HCT116 (cell line): ENCODE data around the gene SMIM24. TPM values are rescaled to one million over a fixed set of nuclear protein-coding genes. Genes with fewer than 3 reads are reported as not detected.

Experiments used
- ATAC-seq: fragments of 200-7000 bp; cut with Tn5 transposase; 2 replicates; pipeline ENCODE4 v1.9.1; 2020; ENCODE audit warnings: mild to moderate bottlenecking, moderate library complexity
- BruUV-seq: library from RNA; stranded (reverse); fragments of 400-500 nt; replicated peaks from 2 replicates; lab custom pipeline; 2021; lab: Mats Ljungman, UMichigan
- CTCF ChIA-PET: fragments of 300-600 bp; sonication (Branson Sonifier 250); formaldehyde crosslinking; loops from one replicate; lab custom pipeline; 2021; ENCODE audit warnings: antibody characterized with exemption; lab: Charles Lee
- POLR2A ChIA-PET: fragments of 300-600, 350-600 bp; sonication (Branson Sonifier 250); formaldehyde crosslinking; loops from one replicate; lab custom pipeline; 2021; ENCODE audit warnings: antibody characterized with exemption; lab: Charles Lee
- RAD21 ChIA-PET, 2 experiments: fragments of 300-600 bp; sonication (Branson Sonifier 250); formaldehyde crosslinking; loops; one replicate each; lab custom pipeline; 2023; ENCODE audit warnings: low total read pairs in 2 of 2; ENCODE audit not compliant: uncharacterized antibody in 2 of 2, unreplicated experiment in 2 of 2, low non-redundant PET in 1 of 2; lab: Charles Lee
- DNase-seq: peaks from one replicate; pipeline ENCODE4 v3.0.0-alpha.2; 2010; ENCODE audit warnings: low read depth, low spot score
- H2AFZ ChIP-seq: fragments of 200-600 bp; shearing (Covaris generic), sonication (generic); 2 replicates; pipeline ENCODE4 v1.6.1; 2017; ENCODE audit warnings: low read depth, mixed run types, mixed read lengths, antibody characterized with exemption, low read length; ENCODE audit not compliant: poor library complexity, severe bottlenecking
- H3K27ac ChIP-seq: 2 replicates; pipeline ENCODE4 v1.5.1; 2012; ENCODE audit warnings: low read depth, low read length
- H3K27me3 ChIP-seq: fragments of 200-600 bp; sonication (generic); 2 replicates; pipeline ENCODE4 v1.6.1; 2016; ENCODE audit warnings: mixed run types, low read length, mixed read lengths; ENCODE audit not compliant: insufficient read depth
- H3K36me3 ChIP-seq, 2 experiments: fragments of 200-500 bp in 1 of 2; fragments of 200-600 bp in 1 of 2; sonication (Bioruptor generic) in 1 of 2; sonication (generic) in 1 of 2; 2 replicates each; pipeline versions ENCODE4 v1.5.1 to v1.6.1; 2014 to 2016; ENCODE audit warnings: low read length in 2 of 2, inconsistent platforms in 1 of 2, mixed read lengths in 1 of 2, mixed run types in 1 of 2; ENCODE audit not compliant: insufficient read depth in 2 of 2, control insufficient read depth in 1 of 2
- H3K4me1 ChIP-seq, 2 experiments: fragments of 200-600 bp in 1 of 2; sonication (generic) in 1 of 2; 2 replicates each; pipeline versions ENCODE4 v1.5.1 to v1.6.1; 2012 to 2017; ENCODE audit warnings: low read length in 2 of 2, inconsistent platforms in 1 of 2, mild to moderate bottlenecking in 1 of 2, mixed read lengths in 1 of 2, mixed run types in 1 of 2, moderate library complexity in 1 of 2; ENCODE audit not compliant: insufficient read depth in 2 of 2, control insufficient read depth in 1 of 2
- H3K4me2 ChIP-seq: fragments of 200-600 bp; sonication (generic); 2 replicates; pipeline ENCODE4 v1.6.1; 2017; ENCODE audit warnings: mixed run types, low read length, mixed read lengths
- H3K4me3 ChIP-seq, 2 experiments: fragments of 200-600 bp in 1 of 2; sonication (generic) in 1 of 2; replicated peaks in 1 of 2; 2 replicates each; pipeline ENCODE4 v1.5.1; 2011 to 2016; ENCODE audit warnings: low read length in 2 of 2, control low read depth in 1 of 2, low read depth in 1 of 2, mild to moderate bottlenecking in 1 of 2, mixed read lengths in 1 of 2, mixed run types in 1 of 2
- H3K79me2 ChIP-seq: fragments of 200-600 bp; sonication (generic); 2 replicates; pipeline ENCODE4 v1.6.1; 2017; ENCODE audit warnings: mild to moderate bottlenecking, mixed run types, low read length, moderate library complexity, mixed read lengths; ENCODE audit not compliant: insufficient read depth
- H3K9ac ChIP-seq: fragments of 200-600 bp; sonication (generic); 2 replicates; pipeline ENCODE4 v1.6.1; 2016; ENCODE audit warnings: low read length, mixed read lengths
- H3K9me2 ChIP-seq: fragments of 200-600 bp; sonication (generic), shearing (Covaris generic); 2 replicates; pipeline ENCODE4 v1.6.1; 2017; ENCODE audit warnings: mixed run types, mild to moderate bottlenecking, moderate library complexity; ENCODE audit not compliant: insufficient read depth
- H3K9me3 ChIP-seq, 2 experiments: fragments of 200-500 bp in 1 of 2; fragments of 200-600 bp in 1 of 2; sonication (Bioruptor generic) in 1 of 2; sonication (generic) in 1 of 2; 2 replicates each; pipeline ENCODE4 v1.6.1; 2014 to 2017; ENCODE audit warnings: low read length in 2 of 2, mixed read lengths in 2 of 2, inconsistent platforms in 1 of 2, low read depth in 1 of 2, mild to moderate bottlenecking in 1 of 2, mixed run types in 1 of 2, moderate library complexity in 1 of 2; ENCODE audit not compliant: control insufficient read depth in 1 of 2, insufficient read depth in 1 of 2
- H4K20me1 ChIP-seq: fragments of 200-600 bp; sonication (generic), shearing (Covaris generic); 2 replicates; pipeline ENCODE4 v1.6.1; 2017; ENCODE audit warnings: mixed run types, mild to moderate bottlenecking, moderate library complexity; ENCODE audit not compliant: insufficient read depth
- ATF3 ChIP-seq: IDR thresholded peaks from 2 replicates; pipeline ENCODE4 v1.6.1; 2012
- CBX3 ChIP-seq: IDR thresholded peaks from 2 replicates; pipeline ENCODE4 v1.6.1; 2012; ENCODE audit warnings: low read depth
- EGR1 ChIP-seq: IDR thresholded peaks from 2 replicates; pipeline ENCODE4 v1.6.1; 2012; ENCODE audit warnings: low read depth
- ELF1 ChIP-seq: IDR thresholded peaks from 2 replicates; pipeline ENCODE4 v1.6.1; 2012; ENCODE audit warnings: low read depth, borderline replicate concordance
- EZH2 ChIP-seq: fragments of 200-600 bp; sonication (generic); IDR thresholded peaks from 2 replicates; pipeline ENCODE4 v1.6.1; 2017; ENCODE audit warnings: antibody characterized with exemption, mixed run types
- EZH2phosphoT487 ChIP-seq: fragments of 200-600 bp; IDR thresholded peaks from 2 replicates; pipeline ENCODE4 v1.6.1; 2018; ENCODE audit warnings: antibody characterized with exemption, borderline replicate concordance
- FOSL1 ChIP-seq: IDR thresholded peaks from 2 replicates; pipeline ENCODE4 v1.6.1; 2012; ENCODE audit warnings: low read depth
- JUND ChIP-seq: IDR thresholded peaks from 2 replicates; pipeline ENCODE4 v1.6.1; 2012
- MAX ChIP-seq: IDR thresholded peaks from 2 replicates; pipeline ENCODE4 v1.6.1; 2012
- POLR2A ChIP-seq: IDR thresholded peaks from 2 replicates; pipeline ENCODE4 v1.7.0; 2011; ENCODE audit warnings: borderline replicate concordance; ENCODE audit not compliant: insufficient read depth, insufficient read length; ENCODE audit errors: extremely low read depth
- POLR2AphosphoS5 ChIP-seq: IDR thresholded peaks from 2 replicates; pipeline ENCODE4 v1.6.1; 2011; ENCODE audit warnings: mild to moderate bottlenecking, low read depth, low read length, moderate library complexity
- REST ChIP-seq: IDR thresholded peaks from 2 replicates; pipeline ENCODE4 v1.6.1; 2012; ENCODE audit warnings: low read depth
- SIN3A ChIP-seq: IDR thresholded peaks from 2 replicates; pipeline ENCODE4 v1.6.1; 2012; ENCODE audit warnings: low read depth
- SP1 ChIP-seq: IDR thresholded peaks from 2 replicates; pipeline ENCODE4 v1.6.1; 2012; ENCODE audit warnings: low read depth
- SRF ChIP-seq: IDR thresholded peaks from 2 replicates; pipeline ENCODE4 v1.6.1; 2012; ENCODE audit warnings: low read depth
- TCF7L2 ChIP-seq: IDR thresholded peaks from 2 replicates; pipeline ENCODE4 v1.7.0; 2011; ENCODE audit warnings: borderline replicate concordance, inconsistent platforms; ENCODE audit not compliant: insufficient read depth, insufficient read length; ENCODE audit errors: extremely low read depth
- YY1 ChIP-seq: IDR thresholded peaks from 2 replicates; pipeline ENCODE4 v1.6.1; 2011; ENCODE audit warnings: low read length, low read depth, moderate library complexity, mild to moderate bottlenecking; ENCODE audit not compliant: insufficient replicate concordance; ENCODE audit errors: extremely low read depth
- ZBTB33 ChIP-seq: IDR thresholded peaks from 2 replicates; pipeline ENCODE4 v1.6.1; 2011; ENCODE audit warnings: mild to moderate bottlenecking, low read length, moderate library complexity; ENCODE audit not compliant: insufficient replicate concordance; ENCODE audit errors: extremely low read depth
- ZFX ChIP-seq: fragments of 450-650 bp; IDR thresholded peaks from 2 replicates; pipeline ENCODE4 v1.6.1; 2017
- ZNF274 ChIP-seq: fragments of 200-500 bp; sonication (Bioruptor generic); IDR thresholded peaks from 2 replicates; pipeline ENCODE4 v1.6.1; 2014; ENCODE audit warnings: mild to moderate bottlenecking, low read depth, low read length, inconsistent platforms
- intact Hi-C: fragments of 100-400 bp; cut with micrococcal nuclease; formaldehyde crosslinking; loops from 2 replicates; pipeline ENCODE4 v1.10.0; 2022
- total RNA-seq: library from RNA; stranded (reverse); gene quantifications from one replicate; pipeline ENCODE4 v1.2.1, GENCODE V29; 2021; ENCODE audit not compliant: unreplicated experiment

The SMIM24 gene
- total RNA-seq, 1 experiment from 2014 or later: not detected

- no peaks in the 10 kb centered on the region for H3K9me2 ChIP-seq
- no peak overlapping the region for H2AFZ ChIP-seq
- ChIA-PET RAD21 (no interaction called here), POLR2A (no interaction called here), CTCF (no interaction called here)
- H3K4me3 ChIP-seq: no peak overlapping the region
- no peaks in the 10 kb centered on the region for H3K79me2 ChIP-seq
- ATAC-seq: no peak
- no TSS peak for BruUV-seq
- H3K9ac ChIP-seq: no peak overlapping the region
- H4K20me1 ChIP-seq: no peaks in the 10 kb centered on the region
- DNase-seq: no peak
- no peaks in the 10 kb centered on the region for H3K36me3 ChIP-seq
- peaks cover 0 to 7% of the 10 kb centered on the region in 2 experiments; a peak in 2 of 4 replicates for H3K4me1 ChIP-seq
- no peak overlapping the region for H3K4me2 ChIP-seq
- H3K27ac ChIP-seq: no peak overlapping the region
- H3K27me3 ChIP-seq: peaks cover 9% of the 10 kb centered on the region; the same call in 1 of the 2 replicates
- intact Hi-C loops: no loop called here
- no peaks in the 10 kb centered on the region for H3K9me3 ChIP-seq
- no peak for TF ChIP-seq POLR2A
- no peak for TF ChIP-seq SP1
- no peak for TF ChIP-seq FOSL1
- TF ChIP-seq POLR2AphosphoS5: no peak
- TF ChIP-seq ATF3: no peak
- TF ChIP-seq ZBTB33: no peak
- TF ChIP-seq EGR1: no peak
- no peak for TF ChIP-seq EZH2
- TF ChIP-seq ZNF274: no peak
- TF ChIP-seq ZFX: no peak
- TF ChIP-seq CBX3: no peak
- no peak for TF ChIP-seq REST
- TF ChIP-seq YY1: no peak
- TF ChIP-seq EZH2phosphoT487: no peak
- TF ChIP-seq ELF1: no peak
- no peak for TF ChIP-seq MAX
- no peak for TF ChIP-seq SIN3A
- no peak for TF ChIP-seq SRF
- TF ChIP-seq TCF7L2: no peak
- no peak for TF ChIP-seq JUND
Observed at GRCh38 chr19:3477506-3477905, 2.8 kb downstream of the SMIM24 start.
